Heart left ventricle (tissue), 13 donors: Measurements from ENCODE around the gene MYH3.

ENCODE experiments used
- POLR2A ChIP-seq, 2 donors: fragments of 450-650 bp; IDR thresholded peaks; one replicate each; pipeline ENCODE4 v1.6.1; 2017; ENCODE audit warnings: antibody characterized with exemption in 2 of 2, mild to moderate bottlenecking in 2 of 2, moderate library complexity in 2 of 2
- TF ChIP-seq, protein P1 (sequence below), 12 donors: fragments of 200-600 bp; sonication (generic) in 4 of 12; IDR thresholded peaks; one replicate each; pipeline versions ENCODE4 v1.5.0 to v1.8.0; 2018 to 2022; ENCODE audit warnings: antibody characterized with exemption in 12 of 12, mild to moderate bottlenecking in 5 of 12
- donor health status: ischemic (EF 13 %, LVEDD 7.1; RV severe dilation, severe dysfunction).
- donor health status: DM: no; HTN: yes; CAD: no.
- donor health status: DM: no; HTN: no; CAD: no.
- donor health status: ischemic (EF 25% LVEDD 6.9; RV normal size, moderate dysfunction).
- donor health status: ischemic (EF 25% LVEDD 5.7; RV mildly dilated, moderate dysfunction).
- donor health status: ischemic (EF 35%, LVEDD 5.7; RV mildly dilated, moderate dysfunction).
- donor health status: nonischemic (EF 11% LVEDD 7.7; RV severe dilation, severe dysfunction).
- donor health status: DM: yes; HTN: yes; CAD: no.
- donor health status: PGD.
- donor health status: ischemic (EF 29% LVEDD 5.4; RV normal size, mild dysfunction).
- donor health status: nonischemic (EF 23%, LVEDD 6.1; RV moderate dilation, normal function).

DNA sequence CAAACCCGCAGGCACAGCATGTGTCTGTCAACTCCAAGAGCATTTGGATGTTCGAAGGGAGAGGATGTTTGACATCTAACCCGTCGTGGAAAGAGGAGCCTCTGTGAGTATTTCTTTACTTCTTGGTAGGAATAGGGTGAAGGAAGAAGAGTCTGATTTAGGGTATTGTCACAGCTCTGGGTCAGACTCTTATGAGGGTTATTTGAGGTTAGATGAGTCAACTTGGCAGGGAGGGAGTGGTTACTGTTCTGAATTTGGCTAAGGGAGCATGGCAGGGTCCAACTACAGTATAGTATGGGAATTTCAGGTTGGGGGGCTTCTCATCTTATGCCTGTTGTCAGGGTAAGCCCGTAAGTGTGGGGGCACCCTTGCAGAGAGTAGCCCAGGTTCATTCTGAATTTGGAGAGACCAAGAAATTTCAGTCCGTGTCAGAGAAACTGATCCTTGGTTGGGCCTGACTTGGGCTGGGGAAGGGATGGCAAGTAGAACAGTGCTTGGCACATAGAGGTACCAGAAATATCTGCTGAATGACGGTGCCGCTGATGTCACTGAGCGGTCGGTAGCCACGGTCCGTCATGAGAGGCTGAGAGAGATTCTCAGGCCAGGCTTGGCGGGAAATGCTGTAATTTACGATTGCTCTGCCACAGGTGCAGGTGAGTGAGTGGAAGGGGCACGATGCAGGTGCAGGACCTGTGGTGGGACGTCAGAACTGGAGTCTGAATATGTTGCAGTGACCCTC, 43.2 kb downstream of the MYH3 start:
- TF ChIP-seq, protein P1, sequence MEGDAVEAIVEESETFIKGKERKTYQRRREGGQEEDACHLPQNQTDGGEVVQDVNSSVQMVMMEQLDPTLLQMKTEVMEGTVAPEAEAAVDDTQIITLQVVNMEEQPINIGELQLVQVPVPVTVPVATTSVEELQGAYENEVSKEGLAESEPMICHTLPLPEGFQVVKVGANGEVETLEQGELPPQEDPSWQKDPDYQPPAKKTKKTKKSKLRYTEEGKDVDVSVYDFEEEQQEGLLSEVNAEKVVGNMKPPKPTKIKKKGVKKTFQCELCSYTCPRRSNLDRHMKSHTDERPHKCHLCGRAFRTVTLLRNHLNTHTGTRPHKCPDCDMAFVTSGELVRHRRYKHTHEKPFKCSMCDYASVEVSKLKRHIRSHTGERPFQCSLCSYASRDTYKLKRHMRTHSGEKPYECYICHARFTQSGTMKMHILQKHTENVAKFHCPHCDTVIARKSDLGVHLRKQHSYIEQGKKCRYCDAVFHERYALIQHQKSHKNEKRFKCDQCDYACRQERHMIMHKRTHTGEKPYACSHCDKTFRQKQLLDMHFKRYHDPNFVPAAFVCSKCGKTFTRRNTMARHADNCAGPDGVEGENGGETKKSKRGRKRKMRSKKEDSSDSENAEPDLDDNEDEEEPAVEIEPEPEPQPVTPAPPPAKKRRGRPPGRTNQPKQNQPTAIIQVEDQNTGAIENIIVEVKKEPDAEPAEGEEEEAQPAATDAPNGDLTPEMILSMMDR (IDR thresholded peaks at IDR 0.05): no peak
- no peak for TF ChIP-seq POLR2A (IDR thresholded peaks at IDR 0.05)
